Measurements from ENCODE around the gene ENAH.

DNA sequence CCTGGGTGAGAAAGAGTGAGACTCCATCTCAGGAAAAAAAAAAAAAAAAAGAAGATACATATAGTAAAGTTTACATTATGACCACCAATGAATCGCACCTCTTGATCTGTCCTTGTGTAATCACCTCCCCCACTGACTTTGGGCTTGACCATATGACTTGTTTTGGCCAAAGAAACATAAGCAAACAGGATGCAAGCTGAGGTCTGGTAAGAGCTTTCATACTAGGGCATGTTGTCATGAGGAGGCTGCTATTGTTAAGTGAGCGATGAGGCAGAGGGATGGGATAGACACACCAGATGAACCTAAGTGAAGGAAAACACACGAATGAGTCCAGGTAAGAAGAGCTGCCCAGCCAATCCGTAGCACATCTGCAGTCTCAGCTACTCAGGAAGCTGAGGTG, 10.7 kb downstream of the ENAH start:
- TF ChIP-seq POLR2AphosphoS5 (IDR thresholded peaks at IDR 0.05; ENCODE audit: low read depth), result no peak
- TF ChIP-seq, protein P1, sequence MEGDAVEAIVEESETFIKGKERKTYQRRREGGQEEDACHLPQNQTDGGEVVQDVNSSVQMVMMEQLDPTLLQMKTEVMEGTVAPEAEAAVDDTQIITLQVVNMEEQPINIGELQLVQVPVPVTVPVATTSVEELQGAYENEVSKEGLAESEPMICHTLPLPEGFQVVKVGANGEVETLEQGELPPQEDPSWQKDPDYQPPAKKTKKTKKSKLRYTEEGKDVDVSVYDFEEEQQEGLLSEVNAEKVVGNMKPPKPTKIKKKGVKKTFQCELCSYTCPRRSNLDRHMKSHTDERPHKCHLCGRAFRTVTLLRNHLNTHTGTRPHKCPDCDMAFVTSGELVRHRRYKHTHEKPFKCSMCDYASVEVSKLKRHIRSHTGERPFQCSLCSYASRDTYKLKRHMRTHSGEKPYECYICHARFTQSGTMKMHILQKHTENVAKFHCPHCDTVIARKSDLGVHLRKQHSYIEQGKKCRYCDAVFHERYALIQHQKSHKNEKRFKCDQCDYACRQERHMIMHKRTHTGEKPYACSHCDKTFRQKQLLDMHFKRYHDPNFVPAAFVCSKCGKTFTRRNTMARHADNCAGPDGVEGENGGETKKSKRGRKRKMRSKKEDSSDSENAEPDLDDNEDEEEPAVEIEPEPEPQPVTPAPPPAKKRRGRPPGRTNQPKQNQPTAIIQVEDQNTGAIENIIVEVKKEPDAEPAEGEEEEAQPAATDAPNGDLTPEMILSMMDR (IDR thresholded peaks at IDR 0.05; ENCODE audit: insufficient read depth, low read length), result no peak

Measured in HL-60 (cell line).